ENCODE measurements around the gene ERP27. TPM values are rescaled to one million over a fixed set of nuclear protein-coding genes. Genes with fewer than 3 reads are reported as not detected.

The ERP27 gene
- polyA plus RNA-seq, 1 of the 3 experiments (the other 2 are of a cell fraction): 0.64 TPM

DNA sequence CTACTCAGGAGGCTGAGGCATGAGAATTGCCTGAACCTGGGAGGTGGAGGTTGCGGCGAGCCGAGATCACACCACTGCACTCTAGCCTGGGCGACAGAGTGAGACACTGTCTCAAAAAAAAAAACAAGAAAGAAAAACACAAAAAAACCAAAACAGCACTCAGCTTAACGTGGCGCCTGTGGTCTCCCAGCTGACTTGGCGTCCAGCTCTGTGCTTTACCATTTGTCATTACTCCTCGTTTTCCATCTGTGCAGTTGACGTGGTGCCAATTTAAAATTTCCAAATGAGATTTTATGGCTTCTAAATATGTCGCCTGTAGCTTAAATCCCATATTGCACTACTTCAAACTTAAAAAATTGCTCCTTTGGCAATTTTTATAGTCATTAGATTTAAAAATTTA lies 54.7 kb downstream of the ERP27 start (continued):
- TF ChIP-seq, protein P1, sequence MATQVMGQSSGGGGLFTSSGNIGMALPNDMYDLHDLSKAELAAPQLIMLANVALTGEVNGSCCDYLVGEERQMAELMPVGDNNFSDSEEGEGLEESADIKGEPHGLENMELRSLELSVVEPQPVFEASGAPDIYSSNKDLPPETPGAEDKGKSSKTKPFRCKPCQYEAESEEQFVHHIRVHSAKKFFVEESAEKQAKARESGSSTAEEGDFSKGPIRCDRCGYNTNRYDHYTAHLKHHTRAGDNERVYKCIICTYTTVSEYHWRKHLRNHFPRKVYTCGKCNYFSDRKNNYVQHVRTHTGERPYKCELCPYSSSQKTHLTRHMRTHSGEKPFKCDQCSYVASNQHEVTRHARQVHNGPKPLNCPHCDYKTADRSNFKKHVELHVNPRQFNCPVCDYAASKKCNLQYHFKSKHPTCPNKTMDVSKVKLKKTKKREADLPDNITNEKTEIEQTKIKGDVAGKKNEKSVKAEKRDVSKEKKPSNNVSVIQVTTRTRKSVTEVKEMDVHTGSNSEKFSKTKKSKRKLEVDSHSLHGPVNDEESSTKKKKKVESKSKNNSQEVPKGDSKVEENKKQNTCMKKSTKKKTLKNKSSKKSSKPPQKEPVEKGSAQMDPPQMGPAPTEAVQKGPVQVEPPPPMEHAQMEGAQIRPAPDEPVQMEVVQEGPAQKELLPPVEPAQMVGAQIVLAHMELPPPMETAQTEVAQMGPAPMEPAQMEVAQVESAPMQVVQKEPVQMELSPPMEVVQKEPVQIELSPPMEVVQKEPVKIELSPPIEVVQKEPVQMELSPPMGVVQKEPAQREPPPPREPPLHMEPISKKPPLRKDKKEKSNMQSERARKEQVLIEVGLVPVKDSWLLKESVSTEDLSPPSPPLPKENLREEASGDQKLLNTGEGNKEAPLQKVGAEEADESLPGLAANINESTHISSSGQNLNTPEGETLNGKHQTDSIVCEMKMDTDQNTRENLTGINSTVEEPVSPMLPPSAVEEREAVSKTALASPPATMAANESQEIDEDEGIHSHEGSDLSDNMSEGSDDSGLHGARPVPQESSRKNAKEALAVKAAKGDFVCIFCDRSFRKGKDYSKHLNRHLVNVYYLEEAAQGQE (IDR thresholded peaks at IDR 0.05; ENCODE audit: low read depth, low read length): no peak
- TF ChIP-seq TCF12 (IDR thresholded peaks at IDR 0.05): no peak
- TF ChIP-seq, protein P2, sequence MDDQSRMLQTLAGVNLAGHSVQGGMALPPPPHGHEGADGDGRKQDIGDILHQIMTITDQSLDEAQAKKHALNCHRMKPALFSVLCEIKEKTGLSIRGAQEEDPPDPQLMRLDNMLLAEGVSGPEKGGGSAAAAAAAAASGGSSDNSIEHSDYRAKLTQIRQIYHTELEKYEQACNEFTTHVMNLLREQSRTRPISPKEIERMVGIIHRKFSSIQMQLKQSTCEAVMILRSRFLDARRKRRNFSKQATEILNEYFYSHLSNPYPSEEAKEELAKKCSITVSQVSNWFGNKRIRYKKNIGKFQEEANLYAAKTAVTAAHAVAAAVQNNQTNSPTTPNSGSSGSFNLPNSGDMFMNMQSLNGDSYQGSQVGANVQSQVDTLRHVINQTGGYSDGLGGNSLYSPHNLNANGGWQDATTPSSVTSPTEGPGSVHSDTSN (IDR thresholded peaks at IDR 0.05): no peak
- no peak for TF ChIP-seq RFX5 (IDR thresholded peaks at IDR 0.05; ENCODE audit: low read length)
- no peak for TF ChIP-seq GABPA (IDR thresholded peaks at IDR 0.05; ENCODE audit: low read depth)
- TF ChIP-seq RCOR1 (IDR thresholded peaks at IDR 0.05; ENCODE audit: low read length): no peak
- TF ChIP-seq EP300 (IDR thresholded peaks at IDR 0.05; ENCODE audit: borderline replicate concordance in 1 of 2, low read depth in 1 of 2, low read length in 1 of 2): no peak
- TF ChIP-seq YY1 (IDR thresholded peaks at IDR 0.05; ENCODE audit: low read depth): no peak
- TF ChIP-seq JUND (IDR thresholded peaks at IDR 0.05): no peak
- TF ChIP-seq, protein P3, sequence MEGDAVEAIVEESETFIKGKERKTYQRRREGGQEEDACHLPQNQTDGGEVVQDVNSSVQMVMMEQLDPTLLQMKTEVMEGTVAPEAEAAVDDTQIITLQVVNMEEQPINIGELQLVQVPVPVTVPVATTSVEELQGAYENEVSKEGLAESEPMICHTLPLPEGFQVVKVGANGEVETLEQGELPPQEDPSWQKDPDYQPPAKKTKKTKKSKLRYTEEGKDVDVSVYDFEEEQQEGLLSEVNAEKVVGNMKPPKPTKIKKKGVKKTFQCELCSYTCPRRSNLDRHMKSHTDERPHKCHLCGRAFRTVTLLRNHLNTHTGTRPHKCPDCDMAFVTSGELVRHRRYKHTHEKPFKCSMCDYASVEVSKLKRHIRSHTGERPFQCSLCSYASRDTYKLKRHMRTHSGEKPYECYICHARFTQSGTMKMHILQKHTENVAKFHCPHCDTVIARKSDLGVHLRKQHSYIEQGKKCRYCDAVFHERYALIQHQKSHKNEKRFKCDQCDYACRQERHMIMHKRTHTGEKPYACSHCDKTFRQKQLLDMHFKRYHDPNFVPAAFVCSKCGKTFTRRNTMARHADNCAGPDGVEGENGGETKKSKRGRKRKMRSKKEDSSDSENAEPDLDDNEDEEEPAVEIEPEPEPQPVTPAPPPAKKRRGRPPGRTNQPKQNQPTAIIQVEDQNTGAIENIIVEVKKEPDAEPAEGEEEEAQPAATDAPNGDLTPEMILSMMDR (IDR thresholded peaks at IDR 0.05): no peak

DNA sequence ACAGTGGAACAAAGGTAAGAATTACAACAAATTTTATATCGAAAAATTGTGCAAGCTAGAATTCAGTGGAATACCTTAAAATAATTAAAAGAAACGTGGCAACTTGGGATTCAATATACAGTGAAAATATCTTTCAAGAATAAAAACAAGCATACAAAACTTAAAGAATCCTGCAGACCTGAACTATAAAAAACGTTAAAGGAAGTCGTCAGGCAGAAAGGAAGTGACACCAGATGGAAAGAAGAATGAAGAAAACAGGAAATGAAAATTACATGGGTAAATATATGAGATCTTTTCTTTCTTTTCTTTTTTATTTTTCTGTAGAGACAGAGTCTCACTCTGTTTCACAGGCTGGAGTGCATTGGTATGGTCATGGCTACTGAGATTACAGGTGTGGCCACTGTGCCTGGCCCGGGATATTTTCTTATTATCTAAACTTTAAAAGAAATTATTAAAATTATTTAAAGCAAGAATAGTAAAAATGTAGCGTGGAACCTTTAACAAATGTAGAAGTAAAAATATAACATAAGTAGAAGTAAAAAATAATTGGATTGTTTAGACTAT lies 57.4 kb downstream of the ERP27 start:
- Histone ChIP-seq H3K27me3 (ENCODE audit: insufficient read depth) (no peaks in the 10 kb centered on the region), H4K20me1 (ENCODE audit: insufficient read depth) (no peaks in the 10 kb centered on the region), H3K27ac (ENCODE audit: low read depth in 2 of 2, low read length in 1 of 2) (no peak overlapping the region), H3K9ac (no peak overlapping the region), H3F3A (replicated peaks; ENCODE audit: insufficient read depth) (no peaks in the 10 kb centered on the region), H3K4me3 (ENCODE audit: low read depth in 2 of 2, low read length in 1 of 2) (no peak overlapping the region), H3K79me2 (ENCODE audit: insufficient read depth) (no peaks in the 10 kb centered on the region), H3K4me1 (ENCODE audit: control insufficient read depth in 1 of 2, insufficient read depth in 2 of 2, low read depth in 1 of 2, low read length in 1 of 2) (peaks cover 5 to 9% of the 10 kb centered on the region in 2 experiments; a peak in 3 of 4 replicates), H3K9me2 (no peaks in the 10 kb centered on the region; the same call in 1 of the 2 replicates), H3K9me3 (no peaks in the 10 kb centered on the region), H3K36me3 (replicated peaks in 1 of 2; ENCODE audit: control insufficient read depth in 1 of 2, insufficient read depth in 2 of 2, low read length in 1 of 2) (peaks cover 2 to 11% of the 10 kb centered on the region in 2 experiments), H3K4me2 (no peak overlapping the region), H2AFZ (ENCODE audit: low read depth) (no peak overlapping the region)
- no peak for TF ChIP-seq EP300 (IDR thresholded peaks at IDR 0.05; ENCODE audit: borderline replicate concordance in 1 of 2, low read depth in 1 of 2, low read length in 1 of 2)
- CTCF ChIA-PET: no interaction called here
- WGBS (ENCODE audit: low lambda C conversion rate): 83% methylated on average over 6 of the region's 6 CpGs
- POLR2A ChIA-PET: no interaction called here
- no peak for DNase-seq
